Islet of Langerhans (tissue), 1 donor: ENCODE results near the gene KCTD8.
A peak's percentile ranks its signal among the peaks of the same experiment; 100 is the strongest.

Experiments
- FAIRE-seq: peaks from one replicate; lab custom pipeline; 2011; peaks lifted over from hg19 to GRCh38; lab: Jason Lieb, UNC

KCTD8 gene

GRCh38 chr4:44162538-44163270 is 285.9 kb downstream of the KCTD8 start:
- no peak for FAIRE-seq

GRCh38 chr4:44161756-44162155 is 286.9 kb downstream of the KCTD8 start:
- FAIRE-seq = no peak

- no peak for FAIRE-seq
Observed at GRCh38 chr4:44160776-44161367, 287.7 kb downstream of the KCTD8 start.

- no peak for FAIRE-seq
Observed at GRCh38 chr4:44159991-44160390, 288.6 kb downstream of the KCTD8 start.

GRCh38 chr4:44157611-44158277 is 290.9 kb downstream of the KCTD8 start:
- FAIRE-seq = no peak

- peak; percentile 77 for FAIRE-seq
Observed at GRCh38 chr4:44150091-44150576, 298.5 kb downstream of the KCTD8 start.

GRCh38 chr4:44149282-44149681 is 299.3 kb downstream of the KCTD8 start:
- FAIRE-seq = no peak

GRCh38 chr4:44147571-44148075 is 301.0 kb downstream of the KCTD8 start:
- no peak for FAIRE-seq

- FAIRE-seq = no peak
Observed at GRCh38 chr4:44146516-44146915, 302.1 kb downstream of the KCTD8 start.

- FAIRE-seq = no peak
Observed at GRCh38 chr4:44145868-44146267, 302.7 kb downstream of the KCTD8 start.

GRCh38 chr4:44132526-44132925 is 316.1 kb downstream of the KCTD8 start:
- FAIRE-seq = no peak
